HFFc6 (cell line): ENCODE measurements around the gene CDK14. TPM values are rescaled to one million over a fixed set of nuclear protein-coding genes. Genes with fewer than 3 reads are reported as not detected.

Experiments used
- DNase-seq: peaks from one replicate; pipeline ENCODE4 v3.0.0-alpha.2; 2018
- H3K27ac Mint-ChIP-seq: 2 replicates; pipeline ENCODE4 v1.8.0; 2020; ENCODE audit warnings: mild to moderate bottlenecking, mixed read lengths
- H3K27me3 Mint-ChIP-seq: 2 replicates; pipeline ENCODE4 v1.8.0; 2021; ENCODE audit warnings: mild to moderate bottlenecking, moderate library complexity, mixed read lengths; ENCODE audit not compliant: insufficient read depth
- H3K36me3 Mint-ChIP-seq: 2 replicates; pipeline ENCODE4 v1.8.0; 2021; ENCODE audit warnings: low read depth, mixed read lengths
- H3K4me1 Mint-ChIP-seq: 2 replicates; pipeline ENCODE4 v1.8.0; 2020; ENCODE audit warnings: low read depth, mixed read lengths
- H3K4me3 Mint-ChIP-seq: 2 replicates; pipeline ENCODE4 v1.8.0; 2020; ENCODE audit warnings: mild to moderate bottlenecking, moderate library complexity, mixed read lengths
- H3K9me3 Mint-ChIP-seq: 2 replicates; pipeline ENCODE4 v1.8.0; 2020; ENCODE audit warnings: mild to moderate bottlenecking, mixed read lengths
- CTCF ChIP-seq: fragments of 200-600 bp; sonication (generic); IDR thresholded peaks from 2 replicates; pipeline ENCODE4 v1.5.0; 2021; ENCODE audit warnings: antibody characterized with exemption, mild to moderate bottlenecking
- total RNA-seq, 6 experiments: library from RNA; stranded (reverse); fragmentation: NEBNext Ultra II Directional; extraction: Animal tissue kit (Norgen Biotek cat#: 25700); gene quantifications; 2 replicates in 1 of 6; 3 replicates in 5 of 6; pipeline ENCODE4 v1.2.3, GENCODE V29; 2021

CDK14 gene
- total RNA-seq, 6 experiments from 2014 or later: 18.4 to 28.6 (median 27.2) TPM

GRCh38 chr7:90846192-90846591, 250.1 kb downstream of the CDK14 start:
- no peak for TF ChIP-seq CTCF
- H3K4me3 Mint-ChIP-seq: no peak overlapping the region
- no peak for DNase-seq
- peaks cover 6% of the 10 kb centered on the region; the same call in 1 of the 2 replicates for H3K4me1 Mint-ChIP-seq
- H3K36me3 Mint-ChIP-seq: no peaks in the 10 kb centered on the region
- no peak overlapping the region for H3K27ac Mint-ChIP-seq
- H3K27me3 Mint-ChIP-seq: no peaks in the 10 kb centered on the region
- H3K9me3 Mint-ChIP-seq: no peaks in the 10 kb centered on the region

GRCh38 chr7:90850066-90850465, 253.9 kb downstream of the CDK14 start:
- no peaks in the 10 kb centered on the region for H3K4me1 Mint-ChIP-seq
- H3K4me3 Mint-ChIP-seq: no peak overlapping the region
- DNase-seq: no peak
- H3K27me3 Mint-ChIP-seq: no peaks in the 10 kb centered on the region
- H3K9me3 Mint-ChIP-seq: no peaks in the 10 kb centered on the region
- TF ChIP-seq CTCF: no peak
- no peak overlapping the region for H3K27ac Mint-ChIP-seq
- no peaks in the 10 kb centered on the region for H3K36me3 Mint-ChIP-seq

GRCh38 chr7:90850471-90850870, 254.3 kb downstream of the CDK14 start:
- H3K36me3 Mint-ChIP-seq: no peaks in the 10 kb centered on the region
- H3K9me3 Mint-ChIP-seq: no peaks in the 10 kb centered on the region
- H3K27me3 Mint-ChIP-seq: no peaks in the 10 kb centered on the region
- H3K4me3 Mint-ChIP-seq: no peak overlapping the region
- no peak overlapping the region for H3K27ac Mint-ChIP-seq
- no peak for TF ChIP-seq CTCF
- DNase-seq: no peak
- no peaks in the 10 kb centered on the region for H3K4me1 Mint-ChIP-seq

- H3K27ac Mint-ChIP-seq: no peak overlapping the region
- no peak for DNase-seq
- no peak for TF ChIP-seq CTCF
- no peaks in the 10 kb centered on the region for H3K36me3 Mint-ChIP-seq
- no peak overlapping the region for H3K4me3 Mint-ChIP-seq
- H3K4me1 Mint-ChIP-seq: no peaks in the 10 kb centered on the region
- H3K27me3 Mint-ChIP-seq: no peaks in the 10 kb centered on the region
- H3K9me3 Mint-ChIP-seq: no peaks in the 10 kb centered on the region
These were observed 257.1 kb downstream of the CDK14 start for GRCh38 chr7:90853205-90853604.

- H3K27me3 Mint-ChIP-seq: no peaks in the 10 kb centered on the region
- no peak for TF ChIP-seq CTCF
- no peaks in the 10 kb centered on the region for H3K4me1 Mint-ChIP-seq
- no peaks in the 10 kb centered on the region for H3K36me3 Mint-ChIP-seq
- DNase-seq: no peak
- no peak overlapping the region for H3K27ac Mint-ChIP-seq
- H3K4me3 Mint-ChIP-seq: no peak overlapping the region
- no peaks in the 10 kb centered on the region for H3K9me3 Mint-ChIP-seq
These were observed 260.4 kb downstream of the CDK14 start for GRCh38 chr7:90856351-90857070.
